ENCODE data around the gene OR5A2. TPM values are rescaled to one million over a fixed set of nuclear protein-coding genes. Genes with fewer than 3 reads are reported as not detected.
"Not testable (repeated sequence)": the region's sequence is repeated elsewhere in the genome, so short reads cannot be mapped to it uniquely, and the experiment has no call there.

Gene OR5A2
- total RNA-seq, 1 experiment from 2014 or later, result not detected

GRCh38 chr11:59394186-59394585 is 32.0 kb downstream of the OR5A2 start:
- no peak for DNase-seq (ENCODE audit: low read depth)

DNA sequence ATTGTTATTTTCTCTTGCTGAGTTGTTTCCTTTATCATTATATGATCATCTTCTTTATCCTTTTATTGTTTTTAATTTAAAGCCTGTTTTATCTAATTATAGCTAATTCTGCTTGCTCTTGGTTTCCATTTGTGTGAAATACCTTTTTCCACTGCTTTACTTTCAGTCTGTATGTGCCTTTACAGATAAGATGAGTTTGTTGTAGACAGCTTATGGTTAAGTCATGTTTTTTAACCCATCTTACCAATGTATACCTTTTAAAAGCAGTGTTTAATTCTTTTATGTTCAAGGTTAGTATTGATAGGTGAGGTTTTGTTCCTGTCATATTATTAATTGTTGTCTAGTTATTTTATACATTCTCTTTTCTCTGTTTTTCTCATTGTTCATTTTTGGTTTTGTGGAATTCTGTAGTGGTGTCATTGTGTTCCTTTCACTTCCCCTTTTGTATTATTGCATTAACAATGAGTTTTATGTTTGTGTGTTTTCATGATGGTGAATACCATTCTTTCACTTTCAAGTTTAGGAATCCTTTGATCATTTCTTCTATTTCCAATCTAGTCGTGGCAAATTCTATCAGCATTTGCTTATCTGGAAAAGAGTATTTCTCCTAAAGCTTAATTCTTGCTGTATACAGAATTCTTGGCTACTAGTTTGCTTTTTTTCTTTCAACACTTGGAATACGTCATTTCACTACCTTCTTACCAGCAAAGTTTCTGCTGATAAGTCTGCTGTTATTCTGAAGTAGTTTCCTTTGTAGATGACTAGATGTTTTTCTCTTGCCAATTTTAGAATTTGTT is 45.8 kb downstream of the OR5A2 start:
- DNase-seq (ENCODE audit: low read depth), result no peak

- not testable (repeated sequence) for DNase-seq (ENCODE audit: low read depth)
Observed at GRCh38 chr11:59372324-59372723, 53.9 kb downstream of the OR5A2 start.

DNA sequence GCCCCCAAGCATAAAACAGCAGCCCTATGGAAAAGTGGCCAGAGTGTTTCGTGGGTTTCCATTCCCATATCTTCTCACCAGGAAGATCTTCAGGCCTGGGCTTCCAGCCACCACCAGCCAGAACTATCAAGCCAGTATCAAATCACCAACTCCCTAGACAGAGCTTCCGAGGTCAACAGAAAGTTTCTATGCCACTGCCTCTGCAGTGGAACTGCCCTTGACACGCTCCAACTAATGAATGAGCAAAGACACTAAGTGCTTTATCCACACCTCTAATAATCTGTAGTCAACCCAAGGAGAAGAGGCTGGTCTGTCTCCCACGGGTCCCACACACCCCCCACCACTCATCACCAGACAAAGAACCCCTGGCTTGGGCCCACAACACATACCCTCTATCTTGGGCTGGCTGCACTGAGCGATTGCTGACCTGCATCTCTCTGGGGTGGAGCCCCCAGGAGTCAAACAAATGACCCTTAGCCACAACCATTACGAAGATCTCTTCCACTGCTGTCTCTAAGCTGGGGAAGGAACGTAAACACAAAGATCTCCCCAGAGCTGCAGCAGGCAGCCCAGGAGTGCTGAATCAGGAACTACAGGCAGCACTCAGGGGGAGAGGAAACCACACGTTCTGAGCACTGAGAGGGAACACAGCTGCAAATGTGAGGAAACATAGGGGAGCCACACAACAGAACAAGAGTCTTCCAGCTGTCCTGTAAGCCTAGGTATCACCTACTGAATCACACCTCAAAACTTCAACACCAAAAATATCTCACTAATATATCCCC is 57.8 kb downstream of the OR5A2 start:
- DNase-seq (ENCODE audit: low read depth), result no peak

Other genes with a start within 250 kb of the OR5A2 start
- not detected in 2 replicates for gene MPEG1, start 213.5 kb downstream of the OR5A2 start, total RNA-seq (2014; rRNA removed; shearing (Covaris generic))
- not detected in 2 replicates for gene OR5AN1, start 67.5 kb downstream of the OR5A2 start, total RNA-seq (2014; rRNA removed; shearing (Covaris generic))
- gene OR5A1, start 10.1 kb upstream of the OR5A2 start, total RNA-seq (2014; rRNA removed; shearing (Covaris generic)), result not detected in 2 replicates
- not detected in 2 replicates for gene OR4D6, start 30.5 kb upstream of the OR5A2 start, total RNA-seq (2014; rRNA removed; shearing (Covaris generic))
- not detected in 2 replicates for gene OR4D10, start 46.9 kb upstream of the OR5A2 start, total RNA-seq (2014; rRNA removed; shearing (Covaris generic))
- gene OR4D11, start 77.2 kb upstream of the OR5A2 start, total RNA-seq (2014; rRNA removed; shearing (Covaris generic)), result not detected in 2 replicates
- gene OR4D9, start 85.1 kb upstream of the OR5A2 start, total RNA-seq (2014; rRNA removed; shearing (Covaris generic)), result not detected in 2 replicates
- 13.4 and 18.0 TPM in 2 replicates for gene OSBP, start 189.4 kb upstream of the OR5A2 start, total RNA-seq (2014; rRNA removed; shearing (Covaris generic))
- gene PATL1, start 242.6 kb upstream of the OR5A2 start, total RNA-seq (2014; rRNA removed; shearing (Covaris generic)), result 13.2 and 15.4 TPM in 2 replicates